Astrocyte of the spinal cord (primary cell): ENCODE results near the gene MORN1.
"Not testable (repeated sequence)": the region's sequence is repeated elsewhere in the genome, so short reads cannot be mapped to it uniquely, and the experiment has no call there.

Source experiments
- DNase-seq: peaks from one replicate; pipeline ENCODE4 v3.0.0; 2011; ENCODE audit warnings: low read depth, low spot score
- H3K4me3 ChIP-seq: 2 replicates; pipeline ENCODE4 v1.5.1; 2011; ENCODE audit warnings: low read depth, mild to moderate bottlenecking, low read length, moderate library complexity
- CTCF ChIP-seq: IDR thresholded peaks from 2 replicates; pipeline ENCODE4 v1.5.1; 2012; ENCODE audit warnings: low read depth, mild to moderate bottlenecking, low read length, inconsistent platforms
- in situ Hi-C: cut with HindIII; loops from 2 replicates; pipeline ENCODE4 v1.10.0; 2017; ENCODE audit warnings: low sequenced_read_pairs

The MORN1 gene

GRCh38 chr1:2330519-2331199, 60.7 kb downstream of the MORN1 start:
- peak; percentile 82 for DNase-seq
- TF ChIP-seq CTCF = no peak
- H3K4me3 ChIP-seq = no peak overlapping the region
- in situ Hi-C loops = no loop called here

- TF ChIP-seq CTCF = no peak
- DNase-seq = no peak
- in situ Hi-C loops = no loop called here
- H3K4me3 ChIP-seq = no peak overlapping the region
Measured at GRCh38 chr1:2330035-2330434, 61.3 kb downstream of the MORN1 start.

GRCh38 chr1:2328676-2329455, 62.5 kb downstream of the MORN1 start:
- in situ Hi-C loops = no loop called here
- TF ChIP-seq CTCF = no peak
- DNase-seq = no peak
- no peak overlapping the region for H3K4me3 ChIP-seq

GRCh38 chr1:2327841-2328240, 63.5 kb downstream of the MORN1 start:
- TF ChIP-seq CTCF = no peak
- in situ Hi-C loops = no loop called here
- DNase-seq = no peak
- no peak overlapping the region for H3K4me3 ChIP-seq

GRCh38 chr1:2327162-2327561, 64.2 kb downstream of the MORN1 start:
- in situ Hi-C loops, DNase-seq, H3K4me3 ChIP-seq: not testable (repeated sequence)

GRCh38 chr1:2326524-2326923, 64.8 kb downstream of the MORN1 start:
- no peak overlapping the region for H3K4me3 ChIP-seq
- DNase-seq = no peak
- no peak for TF ChIP-seq CTCF
- in situ Hi-C loops = no loop called here
